ENCODE results near the gene COG7.
"Not testable (repeated sequence)": the region's sequence is repeated elsewhere in the genome, so short reads cannot be mapped to it uniquely, and the experiment has no call there.

COG7 gene

DNA sequence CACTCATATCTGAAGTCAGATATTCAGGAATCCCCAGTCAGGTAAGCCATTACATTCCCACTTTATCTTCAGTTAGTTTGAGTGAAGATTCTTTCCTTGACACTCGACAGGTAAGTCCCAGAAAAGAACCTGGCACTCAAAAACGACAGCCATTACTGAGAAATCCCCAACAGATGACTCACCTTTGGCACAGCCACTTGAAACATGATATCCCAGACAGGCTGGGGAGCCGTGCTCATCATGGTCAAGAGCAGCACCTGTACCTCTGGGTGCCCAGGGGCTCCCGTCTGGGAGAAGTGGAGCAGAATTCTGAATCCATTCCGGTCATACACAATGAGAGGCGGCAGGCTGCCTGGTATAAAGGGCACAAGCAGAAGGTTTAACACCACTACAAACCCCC, 16.8 kb upstream of the COG7 start:
- no peaks in the 10 kb centered on the region for H3K4me1 ChIP-seq (ENCODE audit: control insufficient read depth, insufficient read depth, low read length)
- H3K4me3 ChIP-seq (ENCODE audit: low read length), result no peak overlapping the region
- no peaks in the 10 kb centered on the region for H3K9me3 ChIP-seq (ENCODE audit: control insufficient read depth, low read length)
- no peaks in the 10 kb centered on the region for H3K27me3 ChIP-seq (replicated peaks; ENCODE audit: control insufficient read depth, insufficient read depth, low read length)
- DNase-seq (ENCODE audit: low read depth), result no peak
- H3K9ac ChIP-seq (ENCODE audit: low read length), result no peak overlapping the region
- H3K36me3 ChIP-seq (ENCODE audit: control insufficient read depth, insufficient read depth, low read length, severe bottlenecking), result peaks cover 56% of the 10 kb centered on the region

GRCh38 chr16:23466162-23466885, 13.3 kb upstream of the COG7 start:
- Histone ChIP-seq H3K36me3 (ENCODE audit: control insufficient read depth, insufficient read depth, low read length, severe bottlenecking) (peaks cover 37% of the 10 kb centered on the region), H3K4me1 (ENCODE audit: control insufficient read depth, insufficient read depth, low read length) (peaks cover 8% of the 10 kb centered on the region), H3K9me3 (ENCODE audit: control insufficient read depth, low read length) (no peaks in the 10 kb centered on the region), H3K9ac (ENCODE audit: low read length) (no peak overlapping the region), H3K4me3 (ENCODE audit: low read length) (no peak overlapping the region), H3K27me3 (replicated peaks; ENCODE audit: control insufficient read depth, insufficient read depth, low read length) (no peaks in the 10 kb centered on the region)
- peak; percentile 41 for DNase-seq (ENCODE audit: low read depth)

- Histone ChIP-seq H3K9me3 (ENCODE audit: control insufficient read depth, low read length) (no peaks in the 10 kb centered on the region), H3K27me3 (replicated peaks; ENCODE audit: control insufficient read depth, insufficient read depth, low read length) (no peaks in the 10 kb centered on the region), H3K4me1 (ENCODE audit: control insufficient read depth, insufficient read depth, low read length) (peaks cover 8% of the 10 kb centered on the region), H3K36me3 (ENCODE audit: control insufficient read depth, insufficient read depth, low read length, severe bottlenecking) (peaks cover 36% of the 10 kb centered on the region), H3K4me3 (ENCODE audit: low read length) (no peak overlapping the region), H3K9ac (ENCODE audit: low read length) (no peak overlapping the region)
- DNase-seq (ENCODE audit: low read depth), result no peak
Observed at GRCh38 chr16:23465179-23465578, 12.2 kb upstream of the COG7 start.

- no peak for DNase-seq (ENCODE audit: low read depth)
- Histone ChIP-seq H3K9me3 (ENCODE audit: control insufficient read depth, low read length) (no peaks in the 10 kb centered on the region), H3K4me1 (ENCODE audit: control insufficient read depth, insufficient read depth, low read length) (peaks cover 8% of the 10 kb centered on the region), H3K27me3 (replicated peaks; ENCODE audit: control insufficient read depth, insufficient read depth, low read length) (no peaks in the 10 kb centered on the region), H3K4me3 (ENCODE audit: low read length) (no peak overlapping the region), H3K36me3 (ENCODE audit: control insufficient read depth, insufficient read depth, low read length, severe bottlenecking) (peaks cover 27% of the 10 kb centered on the region), H3K9ac (ENCODE audit: low read length) (no peak overlapping the region)
Observed at GRCh38 chr16:23464196-23464595, 11.2 kb upstream of the COG7 start.

- not testable (repeated sequence) for H3K27me3 ChIP-seq (replicated peaks; ENCODE audit: control insufficient read depth, insufficient read depth, low read length); H3K4me1 ChIP-seq (ENCODE audit: control insufficient read depth, insufficient read depth, low read length); H3K9me3 ChIP-seq (ENCODE audit: control insufficient read depth, low read length); H3K4me3 ChIP-seq (ENCODE audit: low read length)
- peaks cover 20% of the 10 kb centered on the region for H3K36me3 ChIP-seq (ENCODE audit: control insufficient read depth, insufficient read depth, low read length, severe bottlenecking)
- DNase-seq (ENCODE audit: low read depth), result peak; percentile 93
- peak overlapping the region; percentile 47 for H3K9ac ChIP-seq (ENCODE audit: low read length)
Observed at GRCh38 chr16:23462994-23463393, 10.0 kb upstream of the COG7 start.

DNA sequence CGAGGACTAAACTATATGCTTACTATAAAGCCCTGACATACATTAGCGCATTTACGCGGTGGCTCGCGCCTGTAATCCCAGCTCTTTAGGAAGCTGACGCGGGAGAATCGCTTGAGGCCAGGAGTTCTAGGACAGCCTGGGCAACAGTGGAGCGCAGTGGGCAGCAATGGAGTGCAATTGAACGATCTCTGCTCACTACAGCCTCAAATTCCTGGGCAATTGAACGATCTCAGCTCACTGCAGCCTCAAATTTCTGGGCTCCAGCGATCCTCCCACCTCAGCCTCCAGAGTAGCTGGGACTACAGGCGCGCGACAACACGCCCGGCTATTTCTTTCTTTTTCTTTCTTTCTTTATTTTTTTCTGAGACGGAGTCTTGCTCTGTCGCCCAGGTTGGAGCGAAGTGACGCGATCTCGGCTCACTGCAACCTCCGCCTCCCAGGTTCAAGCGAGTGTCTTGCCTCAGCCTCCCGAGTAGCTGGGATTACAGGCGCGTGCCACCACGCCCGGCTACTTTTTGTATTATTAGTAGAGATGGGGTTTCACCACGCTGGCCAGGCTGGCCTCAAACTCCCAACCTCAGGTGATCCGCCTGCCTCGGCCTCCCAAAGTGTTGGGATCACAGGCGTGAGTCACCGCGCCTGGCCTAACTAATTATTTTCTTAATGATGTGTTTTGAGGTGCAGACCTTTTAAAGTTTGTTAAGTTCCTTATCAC, 506 bp upstream of the COG7 start:
- no peak for DNase-seq (ENCODE audit: low read depth)
- H3K4me1 ChIP-seq (ENCODE audit: control insufficient read depth, insufficient read depth, low read length), result peaks cover 9% of the 10 kb centered on the region
- H3K27me3 ChIP-seq (replicated peaks; ENCODE audit: control insufficient read depth, insufficient read depth, low read length), result no peaks in the 10 kb centered on the region
- H3K4me3 ChIP-seq (ENCODE audit: low read length), result peak overlapping the region; percentile 95
- H3K9ac ChIP-seq (ENCODE audit: low read length), result peak overlapping the region; percentile 96
- no peaks in the 10 kb centered on the region for H3K9me3 ChIP-seq (ENCODE audit: control insufficient read depth, low read length)
- H3K36me3 ChIP-seq (ENCODE audit: control insufficient read depth, insufficient read depth, low read length, severe bottlenecking), result no peaks in the 10 kb centered on the region

DNA sequence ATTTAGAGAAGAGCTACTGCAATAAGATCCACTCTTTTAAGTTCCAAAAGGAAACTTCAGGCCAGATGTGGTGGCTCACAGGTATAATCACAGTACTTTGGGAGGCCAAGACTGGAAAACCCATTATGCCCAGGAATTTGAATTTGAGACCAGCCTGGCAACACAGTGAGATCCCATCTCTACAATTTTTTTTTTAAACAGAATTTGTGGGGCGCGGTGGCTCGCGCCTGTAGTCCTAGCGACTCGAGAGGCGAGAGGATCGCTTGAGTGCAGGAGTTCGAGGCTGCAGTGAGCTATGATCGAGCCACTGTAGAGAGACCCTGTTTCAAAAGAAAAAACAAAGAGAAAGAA, 793 bp downstream of the COG7 start:
- DNase-seq (ENCODE audit: low read depth), result peak; percentile 27

DNA sequence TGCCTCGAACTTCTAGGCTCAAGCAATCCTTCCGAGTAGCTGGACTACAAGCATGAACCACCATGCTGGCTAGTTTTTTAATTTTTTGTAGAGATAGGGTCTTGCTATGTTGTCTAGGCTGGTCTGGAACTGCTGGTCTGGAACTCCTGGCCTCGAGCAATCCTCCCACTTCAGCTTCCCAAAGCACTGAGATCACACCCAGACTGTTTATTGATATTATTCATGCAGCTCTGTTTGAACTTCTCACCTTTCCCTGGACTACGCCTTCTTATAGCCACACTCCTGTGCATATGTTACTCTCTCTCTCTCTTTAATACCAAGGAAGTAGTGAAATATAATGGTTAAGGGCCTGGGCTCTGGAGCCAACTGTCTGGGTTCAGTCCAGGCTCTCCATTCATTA, 4.6 kb downstream of the COG7 start:
- Histone ChIP-seq H3K4me1 (ENCODE audit: control insufficient read depth, insufficient read depth, low read length) (peaks cover 9% of the 10 kb centered on the region), H3K9me3 (ENCODE audit: control insufficient read depth, low read length) (no peaks in the 10 kb centered on the region), H3K4me3 (ENCODE audit: low read length) (no peak overlapping the region), H3K9ac (ENCODE audit: low read length) (no peak overlapping the region), H3K36me3 (ENCODE audit: control insufficient read depth, insufficient read depth, low read length, severe bottlenecking) (peaks cover 19% of the 10 kb centered on the region), H3K27me3 (replicated peaks; ENCODE audit: control insufficient read depth, insufficient read depth, low read length) (no peaks in the 10 kb centered on the region)
- DNase-seq (ENCODE audit: low read depth), result no peak

More for the DNA sequence above, 793 bp downstream of the COG7 start:
- Histone ChIP-seq H3K27me3 (replicated peaks; ENCODE audit: control insufficient read depth, insufficient read depth, low read length) (no peaks in the 10 kb centered on the region), H3K9ac (ENCODE audit: low read length) (peak overlapping the region; percentile 96), H3K4me3 (ENCODE audit: low read length) (peak overlapping the region; percentile 95), H3K9me3 (ENCODE audit: control insufficient read depth, low read length) (no peaks in the 10 kb centered on the region), H3K36me3 (ENCODE audit: control insufficient read depth, insufficient read depth, low read length, severe bottlenecking) (no peaks in the 10 kb centered on the region), H3K4me1 (ENCODE audit: control insufficient read depth, insufficient read depth, low read length) (peaks cover 9% of the 10 kb centered on the region)

- not testable (repeated sequence) for H3K4me3 ChIP-seq (ENCODE audit: low read length); H3K9me3 ChIP-seq (ENCODE audit: control insufficient read depth, low read length); H3K9ac ChIP-seq (ENCODE audit: low read length); H3K27me3 ChIP-seq (replicated peaks; ENCODE audit: control insufficient read depth, insufficient read depth, low read length); H3K4me1 ChIP-seq (ENCODE audit: control insufficient read depth, insufficient read depth, low read length); DNase-seq (ENCODE audit: low read depth)
- peaks cover 47% of the 10 kb centered on the region for H3K36me3 ChIP-seq (ENCODE audit: control insufficient read depth, insufficient read depth, low read length, severe bottlenecking)
Observed at GRCh38 chr16:23437542-23437941, 15.4 kb downstream of the COG7 start.

DNA sequence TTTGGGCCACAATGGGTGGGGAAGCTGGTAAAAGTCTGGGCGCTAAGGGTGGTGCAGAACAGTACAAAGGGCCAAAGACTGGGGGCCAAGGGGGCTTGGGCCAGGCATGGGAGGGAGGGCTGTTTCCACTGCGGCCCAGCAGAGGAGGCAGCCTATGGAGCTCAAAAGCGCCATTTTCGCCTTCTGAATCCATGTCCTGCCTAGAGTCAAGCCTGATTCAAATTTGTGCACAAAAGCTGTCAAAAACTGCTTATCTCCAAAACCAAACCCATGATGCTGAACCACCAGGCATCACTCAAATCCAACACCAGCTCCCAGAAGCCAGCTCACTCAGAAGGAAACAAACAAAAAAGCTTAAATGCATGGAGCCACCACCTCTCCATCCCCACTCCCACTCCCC, 16.0 kb downstream of the COG7 start:
- no peak for DNase-seq (ENCODE audit: low read depth)
- H3K4me3 ChIP-seq (ENCODE audit: low read length), result no peak overlapping the region
- no peaks in the 10 kb centered on the region for H3K9me3 ChIP-seq (ENCODE audit: control insufficient read depth, low read length)
- H3K4me1 ChIP-seq (ENCODE audit: control insufficient read depth, insufficient read depth, low read length), result peaks cover 4% of the 10 kb centered on the region
- H3K9ac ChIP-seq (ENCODE audit: low read length), result no peak overlapping the region
- peaks cover 49% of the 10 kb centered on the region for H3K36me3 ChIP-seq (ENCODE audit: control insufficient read depth, insufficient read depth, low read length, severe bottlenecking)
- no peaks in the 10 kb centered on the region for H3K27me3 ChIP-seq (replicated peaks; ENCODE audit: control insufficient read depth, insufficient read depth, low read length)

GRCh38 chr16:23435500-23435899, 17.5 kb downstream of the COG7 start:
- H3K9ac ChIP-seq (ENCODE audit: low read length), result no peak overlapping the region
- no peaks in the 10 kb centered on the region for H3K27me3 ChIP-seq (replicated peaks; ENCODE audit: control insufficient read depth, insufficient read depth, low read length)
- no peaks in the 10 kb centered on the region for H3K9me3 ChIP-seq (ENCODE audit: control insufficient read depth, low read length)
- DNase-seq (ENCODE audit: low read depth), result peak; percentile 76
- peaks cover 40% of the 10 kb centered on the region for H3K36me3 ChIP-seq (ENCODE audit: control insufficient read depth, insufficient read depth, low read length, severe bottlenecking)
- H3K4me1 ChIP-seq (ENCODE audit: control insufficient read depth, insufficient read depth, low read length), result peaks cover 4% of the 10 kb centered on the region
- H3K4me3 ChIP-seq (ENCODE audit: low read length), result no peak overlapping the region
